Measurements from ENCODE around the gene ABCA8. TPM values are rescaled to one million over a fixed set of nuclear protein-coding genes. Genes with fewer than 3 reads are reported as not detected.

The ABCA8 gene
- total RNA-seq, 4 donors from 2014 or later, result 235 to 365 (median 316) TPM

DNA sequence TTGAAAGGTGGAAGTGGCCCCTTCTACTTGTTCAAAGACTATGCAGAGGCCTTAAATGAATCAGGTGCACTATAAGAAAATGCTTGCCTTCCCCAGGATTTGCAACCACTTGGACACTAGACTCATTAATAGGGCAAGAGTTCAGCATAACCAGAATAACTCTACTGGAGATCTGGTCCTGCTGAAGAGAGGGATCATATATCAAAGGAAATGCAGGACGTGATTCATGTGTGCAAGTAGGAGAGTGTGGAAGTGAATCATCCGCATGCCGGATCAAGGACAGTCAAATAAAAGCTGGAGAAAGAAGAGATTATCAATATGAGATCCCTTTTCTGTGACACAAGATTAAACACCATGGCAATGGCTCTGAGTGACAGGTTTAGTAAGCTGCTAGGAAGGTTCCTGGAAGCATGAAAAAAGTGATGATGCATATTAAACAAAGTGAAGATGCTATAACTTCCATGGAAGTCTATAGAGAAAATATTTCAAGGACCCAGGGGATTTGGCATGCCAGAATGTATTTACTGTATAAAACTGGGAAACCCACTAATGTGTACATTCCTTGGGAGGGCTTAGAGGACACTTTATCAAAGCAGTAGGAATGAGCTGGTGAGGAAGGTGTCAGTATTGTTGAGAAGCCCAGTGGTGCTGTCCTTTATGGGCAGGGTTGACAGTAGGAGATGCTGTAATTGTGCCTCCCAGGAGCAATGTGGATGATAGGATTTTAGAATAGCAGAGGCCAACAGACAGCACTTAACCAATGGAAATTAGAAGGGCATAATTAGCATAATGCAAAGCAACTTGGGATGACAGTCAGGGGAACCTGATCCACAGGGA is 133.1 kb downstream of the ABCA8 start:
- DNase-seq (ENCODE audit: low spot score in 2 of 2), result no peak
- Histone ChIP-seq H3K36me3 (no peaks in the 10 kb centered on the region), H3K4me1 (peaks cover 0 to 24% (median 9%) of the 10 kb centered on the region in 4 donors), H3K27me3 (no peaks in the 10 kb centered on the region), H3K27ac (no peak overlapping the region), H3K9me3 (no peaks in the 10 kb centered on the region), H3K4me3 (no peak overlapping the region)
- WGBS, 2 donors, result 48 to 55% methylated on average over 3 of the region's 3 CpGs
- TF ChIP-seq, protein P1, sequence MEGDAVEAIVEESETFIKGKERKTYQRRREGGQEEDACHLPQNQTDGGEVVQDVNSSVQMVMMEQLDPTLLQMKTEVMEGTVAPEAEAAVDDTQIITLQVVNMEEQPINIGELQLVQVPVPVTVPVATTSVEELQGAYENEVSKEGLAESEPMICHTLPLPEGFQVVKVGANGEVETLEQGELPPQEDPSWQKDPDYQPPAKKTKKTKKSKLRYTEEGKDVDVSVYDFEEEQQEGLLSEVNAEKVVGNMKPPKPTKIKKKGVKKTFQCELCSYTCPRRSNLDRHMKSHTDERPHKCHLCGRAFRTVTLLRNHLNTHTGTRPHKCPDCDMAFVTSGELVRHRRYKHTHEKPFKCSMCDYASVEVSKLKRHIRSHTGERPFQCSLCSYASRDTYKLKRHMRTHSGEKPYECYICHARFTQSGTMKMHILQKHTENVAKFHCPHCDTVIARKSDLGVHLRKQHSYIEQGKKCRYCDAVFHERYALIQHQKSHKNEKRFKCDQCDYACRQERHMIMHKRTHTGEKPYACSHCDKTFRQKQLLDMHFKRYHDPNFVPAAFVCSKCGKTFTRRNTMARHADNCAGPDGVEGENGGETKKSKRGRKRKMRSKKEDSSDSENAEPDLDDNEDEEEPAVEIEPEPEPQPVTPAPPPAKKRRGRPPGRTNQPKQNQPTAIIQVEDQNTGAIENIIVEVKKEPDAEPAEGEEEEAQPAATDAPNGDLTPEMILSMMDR (IDR thresholded peaks at IDR 0.05), result no peak
- TF ChIP-seq POLR2A (IDR thresholded peaks at IDR 0.05) (no peak), EP300 (IDR thresholded peaks at IDR 0.05) (no peak)

GRCh38 chr17:68820825-68821481 is 134.2 kb downstream of the ABCA8 start:
- Histone ChIP-seq H3K27me3 (no peaks in the 10 kb centered on the region), H3K4me3 (no peak overlapping the region), H3K4me1 (peaks cover 0 to 24% (median 9%) of the 10 kb centered on the region in 4 donors), H3K27ac (no peak overlapping the region), H3K36me3 (no peaks in the 10 kb centered on the region), H3K9me3 (no peaks in the 10 kb centered on the region)
- 76 to 86% methylated on average over 8 of the region's 8 CpGs for WGBS, 2 donors
- TF ChIP-seq, protein P1 (IDR thresholded peaks at IDR 0.05), result no peak
- TF ChIP-seq EP300 (IDR thresholded peaks at IDR 0.05), result no peak
- TF ChIP-seq POLR2A (IDR thresholded peaks at IDR 0.05), result no peak
- no peak for DNase-seq (ENCODE audit: low spot score in 2 of 2)

GRCh38 chr17:68820476-68820824 is 134.7 kb downstream of the ABCA8 start:
- Histone ChIP-seq H3K27me3 (no peaks in the 10 kb centered on the region), H3K4me1 (peaks cover 0 to 24% (median 9%) of the 10 kb centered on the region in 4 donors), H3K27ac (peak overlapping the region in 1 of 4 donors; percentile 11), H3K4me3 (no peak overlapping the region), H3K9me3 (no peaks in the 10 kb centered on the region), H3K36me3 (no peaks in the 10 kb centered on the region)
- DNase-seq (ENCODE audit: low spot score in 2 of 2), result no peak
- 39 to 48% methylated on average over 5 of the region's 5 CpGs for WGBS, 2 donors
- TF ChIP-seq, protein P1 (IDR thresholded peaks at IDR 0.05), result no peak
- no peak for TF ChIP-seq POLR2A (IDR thresholded peaks at IDR 0.05)
- TF ChIP-seq EP300 (IDR thresholded peaks at IDR 0.05), result no peak

- TF ChIP-seq, protein P1 (IDR thresholded peaks at IDR 0.05), result no peak
- no peak for TF ChIP-seq EP300 (IDR thresholded peaks at IDR 0.05)
- TF ChIP-seq POLR2A (IDR thresholded peaks at IDR 0.05), result no peak
- H3K27me3 ChIP-seq, result no peaks in the 10 kb centered on the region
- H3K9me3 ChIP-seq, result no peaks in the 10 kb centered on the region
- H3K4me3 ChIP-seq, result no peak overlapping the region
- no peak for DNase-seq (ENCODE audit: low spot score in 2 of 2)
- H3K4me1 ChIP-seq, result peaks cover 0 to 24% (median 9%) of the 10 kb centered on the region in 4 donors
- no peak overlapping the region for H3K27ac ChIP-seq
- H3K36me3 ChIP-seq, result no peaks in the 10 kb centered on the region
- WGBS, 2 donors, result 79 to 85% methylated on average over 5 of the region's 5 CpGs
These were observed 135.7 kb downstream of the ABCA8 start for GRCh38 chr17:68819465-68819864.

Other genes starting within 250 kb of the ABCA8 start
- gene ABCA9, start 105.5 kb upstream of the ABCA8 start, total RNA-seq, result 100 to 1,000 TPM; 108 to 170 (median 124) TPM
- 100 to 1,000 TPM; 218 to 308 (median 279) TPM for gene ABCA6, start 186.5 kb upstream of the ABCA8 start, total RNA-seq